Esophagus squamous epithelium (tissue), 5 donors: Measurements from ENCODE around the gene GSK3B. TPM values are rescaled to one million over a fixed set of nuclear protein-coding genes. Genes with fewer than 3 reads are reported as not detected.
"Not testable (repeated sequence)": the region's sequence is repeated elsewhere in the genome, so short reads cannot be mapped to it uniquely, and the experiment has no call there.

ENCODE experiments used
- DNase-seq: peaks from one replicate; lab custom pipeline; 2025; lab: John Stamatoyannopoulos, UW
- H3K27ac ChIP-seq, 4 donors: fragments of 200-600 bp; sonication (generic); one replicate each; pipeline ENCODE4 v1.5.1; 2016 to 2019; ENCODE audit warnings: mild to moderate bottlenecking in 1 of 4
- H3K27me3 ChIP-seq, 4 donors: fragments of 200-600 bp; sonication (generic); 1 replicate in 3 of 4; 2 replicates in 1 of 4; pipeline versions ENCODE4 v1.5.1 to v1.6.0; 2017 to 2021; ENCODE audit warnings: antibody characterized with exemption in 1 of 4
- H3K36me3 ChIP-seq, 3 donors: fragments of 200-600 bp; sonication (generic); one replicate each; pipeline ENCODE4 v1.5.1; 2016 to 2019
- H3K4me1 ChIP-seq, 3 donors: fragments of 200-600 bp; sonication (generic); one replicate each; pipeline ENCODE4 v1.5.1; 2017 to 2019
- H3K4me3 ChIP-seq, 4 donors: fragments of 200-600 bp; sonication (generic); 1 replicate in 3 of 4; 2 replicates in 1 of 4; pipeline ENCODE4 v1.5.1; 2016 to 2019; ENCODE audit warnings: mild to moderate bottlenecking in 2 of 4, moderate library complexity in 1 of 4
- H3K9me3 ChIP-seq, 3 donors: fragments of 200-600 bp; sonication (generic); one replicate each; pipeline ENCODE4 v1.5.1; 2016 to 2019
- POLR2A ChIP-seq, 4 donors: fragments of 450-650 bp; IDR thresholded peaks; one replicate each; pipeline ENCODE4 v1.6.1; 2017; ENCODE audit warnings: antibody characterized with exemption in 4 of 4, mild to moderate bottlenecking in 4 of 4, moderate library complexity in 3 of 4
- WGBS, 2 donors: methylation state at CpG; one replicate each; pipeline ENCODE4 v1.1.5; 2018; 5-methylcytosine and 5-hydroxymethylcytosine counted together
- intact Hi-C: fragments of 100-400 bp; cut with DNase I; formaldehyde crosslinking; loops from one replicate; pipeline ENCODE4 v1.15.0; 2022
- total RNA-seq, 4 donors: library from RNA; depleted of rRNA; stranded (reverse); fragments of >200 nt; gene quantifications; one replicate each; pipeline ENCODE4 v1.1.0, GENCODE V29; 2016
- TF ChIP-seq, protein P1 (sequence below), 6 experiments: fragments of 450-650 bp in 4 of 6; fragments of 200-600 bp in 2 of 6; sonication (generic) in 2 of 6; IDR thresholded peaks; one replicate each; pipeline ENCODE4 v1.5.1; 2016 to 2019; ENCODE audit warnings: antibody characterized with exemption in 6 of 6, mild to moderate bottlenecking in 4 of 6, moderate library complexity in 4 of 6
- donor health status: DM: yes; HTN: yes; CAD: no.

Gene GSK3B
- total RNA-seq, 4 donors from 2014 or later = 24.1 to 38.9 (median 34.5) TPM

DNA sequence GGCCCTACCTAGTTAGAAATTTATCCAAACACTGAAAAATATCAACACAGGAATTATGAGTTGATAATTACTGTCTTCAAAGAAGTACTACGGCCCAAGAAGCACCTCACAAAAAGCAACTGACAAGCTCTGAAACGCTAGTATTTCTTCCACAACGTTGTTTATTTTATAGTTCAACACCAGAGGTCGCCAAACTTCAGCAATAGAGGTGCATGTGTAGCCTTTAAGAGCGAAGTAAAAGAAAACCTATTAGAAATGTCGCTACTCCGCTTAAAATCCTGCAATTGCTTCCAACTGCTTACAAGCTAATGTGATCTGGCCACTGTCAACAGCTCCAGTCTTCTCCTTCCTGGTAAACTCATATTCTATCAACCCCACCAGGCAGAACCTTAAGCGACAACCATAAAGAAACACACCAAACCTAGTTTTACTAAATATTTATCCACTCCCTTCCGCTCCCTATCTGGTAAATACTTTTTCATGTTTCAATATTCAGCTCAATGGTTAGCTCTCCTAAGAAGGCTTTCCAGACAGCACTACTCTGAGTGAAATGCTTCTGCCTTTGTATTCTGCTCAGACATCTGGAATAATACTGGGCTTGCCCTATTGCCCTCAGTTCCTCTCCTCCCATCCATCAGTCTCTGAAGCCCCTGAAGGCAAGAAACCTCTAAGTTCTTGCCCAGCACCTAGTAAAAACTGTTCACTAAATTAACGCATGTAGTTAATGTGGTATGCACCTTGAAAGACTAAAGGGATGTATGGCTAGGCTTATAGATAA, 202.1 kb downstream of the GSK3B start:
- intact Hi-C loops = loop anchor here (5.0 kb wide), 1 partner anchor 290 kb away; no protein-coding TSS in a partner anchor
- H3K36me3 ChIP-seq = peaks cover 0 to 38% (median 0%) of the 10 kb centered on the region in 3 donors
- no peak overlapping the region for H3K27ac ChIP-seq
- H3K27me3 ChIP-seq = no peaks in the 10 kb centered on the region
- no peak for DNase-seq
- TF ChIP-seq, protein P1, sequence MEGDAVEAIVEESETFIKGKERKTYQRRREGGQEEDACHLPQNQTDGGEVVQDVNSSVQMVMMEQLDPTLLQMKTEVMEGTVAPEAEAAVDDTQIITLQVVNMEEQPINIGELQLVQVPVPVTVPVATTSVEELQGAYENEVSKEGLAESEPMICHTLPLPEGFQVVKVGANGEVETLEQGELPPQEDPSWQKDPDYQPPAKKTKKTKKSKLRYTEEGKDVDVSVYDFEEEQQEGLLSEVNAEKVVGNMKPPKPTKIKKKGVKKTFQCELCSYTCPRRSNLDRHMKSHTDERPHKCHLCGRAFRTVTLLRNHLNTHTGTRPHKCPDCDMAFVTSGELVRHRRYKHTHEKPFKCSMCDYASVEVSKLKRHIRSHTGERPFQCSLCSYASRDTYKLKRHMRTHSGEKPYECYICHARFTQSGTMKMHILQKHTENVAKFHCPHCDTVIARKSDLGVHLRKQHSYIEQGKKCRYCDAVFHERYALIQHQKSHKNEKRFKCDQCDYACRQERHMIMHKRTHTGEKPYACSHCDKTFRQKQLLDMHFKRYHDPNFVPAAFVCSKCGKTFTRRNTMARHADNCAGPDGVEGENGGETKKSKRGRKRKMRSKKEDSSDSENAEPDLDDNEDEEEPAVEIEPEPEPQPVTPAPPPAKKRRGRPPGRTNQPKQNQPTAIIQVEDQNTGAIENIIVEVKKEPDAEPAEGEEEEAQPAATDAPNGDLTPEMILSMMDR (IDR thresholded peaks at IDR 0.05) = peak in 5 of 6 experiments; percentile 45 to 79 (median 66)
- no peak for TF ChIP-seq POLR2A (IDR thresholded peaks at IDR 0.05)
- H3K4me3 ChIP-seq = no peak overlapping the region
- 32 to 33% methylated on average over 10 of the region's 10 CpGs for WGBS, 2 donors
- H3K4me1 ChIP-seq = peaks cover 0 to 6% (median 4%) of the 10 kb centered on the region in 3 donors
- peaks cover 0 to 15% (median 4%) of the 10 kb centered on the region in 3 donors for H3K9me3 ChIP-seq

DNA sequence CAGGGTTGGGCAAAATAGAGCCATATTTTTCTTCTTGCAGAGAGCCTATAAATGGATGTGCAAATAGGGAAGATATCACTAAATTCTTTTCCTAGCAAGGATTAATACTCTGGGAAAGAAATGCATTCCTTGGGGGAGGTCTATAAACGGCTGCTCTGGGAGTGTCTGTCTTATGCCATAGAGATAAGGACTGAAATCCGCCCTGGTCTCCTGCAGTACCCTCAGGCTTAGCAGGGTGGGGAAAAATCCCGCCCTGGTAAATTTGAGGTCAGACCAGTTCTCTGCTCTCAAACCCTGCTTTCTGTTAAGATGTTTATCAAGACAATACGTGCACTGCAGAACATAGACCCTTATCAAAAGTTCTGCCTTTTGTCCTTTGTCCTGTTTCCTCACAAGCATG, 205.6 kb downstream of the GSK3B start:
- DNase-seq, H3K27me3 ChIP-seq, H3K27ac ChIP-seq, H3K4me1 ChIP-seq, intact Hi-C loops, H3K4me3 ChIP-seq: not testable (repeated sequence)
- 96 to 97% methylated on average over 4 of the region's 4 CpGs for WGBS, 2 donors
- Histone ChIP-seq H3K36me3 (peaks cover 0 to 44% (median 0%) of the 10 kb centered on the region in 3 donors), H3K9me3 (peaks cover 0 to 15% (median 4%) of the 10 kb centered on the region in 3 donors)

DNA sequence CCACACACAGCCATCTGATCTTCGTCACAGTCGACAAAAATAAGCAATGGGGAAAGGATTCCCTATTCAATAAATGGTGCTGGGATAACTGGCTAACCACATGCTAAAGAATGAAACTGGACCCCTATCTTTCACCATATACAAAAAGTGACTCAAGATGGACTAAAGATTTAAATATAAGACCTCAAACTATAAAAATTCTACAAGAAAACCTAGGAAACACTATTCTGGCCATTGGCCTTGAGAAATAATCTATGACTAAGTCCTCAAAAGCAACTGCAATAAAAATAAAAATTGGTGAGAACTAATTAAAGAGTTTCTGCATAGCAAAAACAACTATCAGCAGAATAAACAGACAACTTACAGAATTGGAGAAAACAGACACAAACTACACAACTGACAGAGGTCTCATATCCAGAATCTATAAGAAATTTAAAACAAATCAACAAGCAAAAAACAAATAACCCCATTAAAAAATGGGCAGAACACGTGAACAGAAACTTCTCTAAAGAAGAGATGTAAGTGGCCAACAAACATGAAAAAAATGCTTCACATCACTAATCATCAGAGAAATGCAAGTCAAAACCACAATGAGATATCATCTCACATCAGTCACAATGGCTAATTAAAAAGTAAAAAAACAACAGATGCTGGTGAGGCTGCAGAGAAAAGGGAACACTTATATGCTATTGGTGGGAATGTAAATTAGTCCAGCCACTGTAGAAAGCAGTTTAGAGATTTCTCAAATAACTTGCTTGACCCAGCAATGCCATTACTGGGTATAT, 208.3 kb downstream of the GSK3B start:
- no peak for TF ChIP-seq POLR2A (IDR thresholded peaks at IDR 0.05)
- TF ChIP-seq, protein P1 (IDR thresholded peaks at IDR 0.05) = no peak
- Histone ChIP-seq H3K4me1 (no peaks in the 10 kb centered on the region), H3K9me3 (peaks cover 0 to 15% (median 4%) of the 10 kb centered on the region in 3 donors), H3K36me3 (peaks cover 0 to 60% (median 0%) of the 10 kb centered on the region in 3 donors), H3K27me3 (no peaks in the 10 kb centered on the region), H3K27ac (no peak overlapping the region), H3K4me3 (no peak overlapping the region)
- intact Hi-C loops = no loop called here
- no peak for DNase-seq
- 91 to 96% methylated on average over 3 of the region's 3 CpGs for WGBS, 2 donors

DNA sequence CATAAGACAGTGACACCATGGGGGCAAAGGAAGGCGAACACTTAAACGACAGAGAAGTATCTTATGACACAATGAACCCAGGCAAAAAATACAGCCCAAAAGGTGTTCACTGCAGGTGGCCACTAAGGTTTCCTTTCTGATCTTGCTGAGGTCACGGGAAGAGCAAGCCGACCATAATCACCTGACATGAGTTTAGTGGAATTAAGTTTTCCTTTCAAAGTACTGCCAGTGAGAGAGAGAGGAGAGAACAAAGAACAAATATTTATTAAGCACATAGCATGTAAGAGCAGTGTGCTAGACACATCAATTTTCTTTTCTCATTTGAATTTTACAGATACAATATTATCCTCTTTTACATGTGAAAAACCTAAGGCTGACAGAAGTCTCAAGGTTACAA, 210.1 kb downstream of the GSK3B start:
- Histone ChIP-seq H3K4me1 (no peaks in the 10 kb centered on the region), H3K27me3 (no peaks in the 10 kb centered on the region), H3K9me3 (peaks cover 0 to 9% (median under 1%) of the 10 kb centered on the region in 3 donors), H3K27ac (no peak overlapping the region), H3K4me3 (no peak overlapping the region), H3K36me3 (peaks cover 0 to 66% (median 0%) of the 10 kb centered on the region in 3 donors)
- 79 to 92% methylated on average over 4 of the region's 4 CpGs for WGBS, 2 donors
- DNase-seq = no peak
- intact Hi-C loops = no loop called here
- TF ChIP-seq, protein P1 (IDR thresholded peaks at IDR 0.05) = no peak
- TF ChIP-seq POLR2A (IDR thresholded peaks at IDR 0.05) = no peak

DNA sequence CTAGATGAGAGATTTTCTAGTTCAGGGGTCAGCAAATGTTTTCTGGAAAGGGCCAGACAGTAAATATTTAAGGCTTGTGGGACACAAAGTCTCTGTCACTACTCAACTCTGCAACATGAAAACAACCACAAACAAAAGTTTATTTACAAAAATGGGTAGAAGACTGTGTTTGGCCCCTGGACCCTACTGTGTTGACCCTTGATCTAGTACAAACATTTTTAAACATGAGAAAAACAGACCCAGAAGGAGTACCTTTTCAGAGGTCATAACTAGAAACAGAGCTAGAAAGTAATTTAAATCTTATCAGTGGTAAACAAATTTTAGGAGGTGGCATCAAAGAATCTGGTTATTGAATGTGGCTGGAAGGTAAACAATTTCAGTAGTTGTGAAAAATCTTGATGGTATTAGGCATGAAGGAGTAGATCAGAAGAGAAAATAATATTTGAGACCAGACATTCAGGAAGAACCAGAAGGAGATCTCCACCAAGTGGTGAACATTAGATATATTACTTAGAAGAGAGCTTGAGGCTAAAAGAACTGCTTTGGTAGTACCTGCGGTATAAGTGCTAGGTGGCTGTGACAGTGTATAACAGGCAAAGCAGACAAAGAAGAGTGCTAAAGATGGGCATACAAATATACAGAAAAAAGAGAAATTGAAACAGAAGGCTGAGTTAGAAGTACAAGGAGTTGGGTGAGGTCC, 210.6 kb downstream of the GSK3B start:
- no peaks in the 10 kb centered on the region for H3K27me3 ChIP-seq
- no peak overlapping the region for H3K27ac ChIP-seq
- H3K9me3 ChIP-seq = peaks cover 0 to 4% (median 0%) of the 10 kb centered on the region in 3 donors
- H3K36me3 ChIP-seq = peaks cover 0 to 64% (median 0%) of the 10 kb centered on the region in 3 donors
- H3K4me3 ChIP-seq = no peak overlapping the region
- intact Hi-C loops = no loop called here
- no peaks in the 10 kb centered on the region for H3K4me1 ChIP-seq
- DNase-seq = no peak
- 91 to 93% methylated on average over 1 of the region's 1 CpG for WGBS, 2 donors
- TF ChIP-seq, protein P1 (IDR thresholded peaks at IDR 0.05) = peak in 1 of 6 experiments; percentile 9
- TF ChIP-seq POLR2A (IDR thresholded peaks at IDR 0.05) = no peak
